Endothelial cell of umbilical vein (primary cell): ENCODE measurements around the gene GPX8. TPM values are rescaled to one million over a fixed set of nuclear protein-coding genes. Genes with fewer than 3 reads are reported as not detected.

Experiments
- BruUV-seq: library from RNA; stranded (reverse); fragments of 400-500 nt; replicated peaks from 2 replicates; lab custom pipeline; 2021; lab: Mats Ljungman, UMichigan
- CTCF ChIA-PET: fragments of 300-600, 350-600 bp; sonication (Branson Sonifier 250); formaldehyde crosslinking; loops from one replicate; lab custom pipeline; 2021; ENCODE audit warnings: antibody characterized with exemption, inconsistent platforms; lab: Charles Lee
- POLR2A ChIA-PET: fragments of 300-600, 350-600 bp; sonication (Branson Sonifier 250); formaldehyde crosslinking; loops from one replicate; lab custom pipeline; 2021; ENCODE audit warnings: antibody characterized with exemption, inconsistent platforms; lab: Charles Lee
- DNase-seq: peaks from one replicate; pipeline ENCODE4 v3.0.0-alpha.2; 2011; ENCODE audit warnings: low read depth, low spot score
- FAIRE-seq: peaks from 2 replicates; lab custom pipeline; 2011; peaks lifted over from hg19 to GRCh38; lab: Jason Lieb, UNC
- H2AFZ ChIP-seq: 2 replicates; pipeline ENCODE4 v1.6.0; 2012; ENCODE audit warnings: low read depth, low read length, control low read depth, inconsistent platforms
- H3K27ac ChIP-seq: 2 replicates; pipeline ENCODE4 v1.5.1; 2011; ENCODE audit warnings: low read depth, mild to moderate bottlenecking, control low read depth, low read length, moderate library complexity; ENCODE audit not compliant: insufficient read depth
- H3K27me3 ChIP-seq, 2 experiments: 2 replicates each; pipeline versions ENCODE4 v1.6.0 to v1.6.1; 2011; ENCODE audit warnings: low read length in 2 of 2, mixed read lengths in 1 of 2; ENCODE audit not compliant: control insufficient read depth in 2 of 2, insufficient read depth in 2 of 2
- H3K36me3 ChIP-seq, 2 experiments: 2 replicates in 1 of 2; 3 replicates in 1 of 2; pipeline ENCODE4 v1.5.1; 2011; ENCODE audit warnings: low read length in 2 of 2, mild to moderate bottlenecking in 1 of 2, moderate library complexity in 1 of 2; ENCODE audit not compliant: control insufficient read depth in 2 of 2, insufficient read depth in 2 of 2; ENCODE audit errors: extremely low read depth in 1 of 2
- H3K4me1 ChIP-seq: 3 replicates; pipeline ENCODE4 v1.5.1; 2011; ENCODE audit warnings: mild to moderate bottlenecking, low read length; ENCODE audit not compliant: control insufficient read depth, insufficient read depth; ENCODE audit errors: extremely low read depth
- H3K4me2 ChIP-seq: 2 replicates; pipeline ENCODE4 v1.6.1; 2011; ENCODE audit warnings: low read length, control low read depth, mixed read lengths; ENCODE audit not compliant: insufficient read depth
- H3K4me3 ChIP-seq, 3 experiments: fragments of 200-600 bp in 1 of 3; sonication (generic), shearing (Covaris generic) in 1 of 3; replicated peaks in 1 of 3; 2 replicates each; pipeline ENCODE4 v1.5.1; 2011 to 2016; ENCODE audit warnings: control low read depth in 3 of 3, low read length in 3 of 3, mild to moderate bottlenecking in 2 of 3, inconsistent platforms in 1 of 3, low read depth in 1 of 3, moderate library complexity in 1 of 3; ENCODE audit not compliant: insufficient read depth in 1 of 3
- H3K79me2 ChIP-seq: 2 replicates; pipeline ENCODE4 v1.6.0; 2012; ENCODE audit warnings: low read length, inconsistent platforms; ENCODE audit not compliant: control insufficient read depth, insufficient read depth
- H3K9ac ChIP-seq: replicated peaks from 2 replicates; pipeline ENCODE3; 2011; ENCODE audit warnings: low read length, control low read depth; ENCODE audit not compliant: insufficient read depth; ENCODE audit errors: extremely low read depth
- H3K9me1 ChIP-seq: replicated peaks from 3 replicates; pipeline ENCODE4 v1.6.0; 2011; ENCODE audit warnings: mild to moderate bottlenecking, low read length; ENCODE audit not compliant: control insufficient read depth, insufficient read depth; ENCODE audit errors: extremely low read depth
- H3K9me3 ChIP-seq: replicated peaks from 2 replicates; pipeline ENCODE4 v1.5.1; 2012; ENCODE audit warnings: low read length, inconsistent platforms; ENCODE audit not compliant: control insufficient read depth, insufficient read depth
- H4K20me1 ChIP-seq: replicated peaks from 2 replicates; pipeline ENCODE3; 2011; ENCODE audit warnings: mild to moderate bottlenecking, low read length; ENCODE audit not compliant: control insufficient read depth, insufficient read depth; ENCODE audit errors: extremely low read depth
- CTCF ChIP-seq, 2 donors: IDR thresholded peaks; 1 replicate in 1 of 2; 2 replicates in 1 of 2; pipeline ENCODE4 v1.5.1; 2011; ENCODE audit warnings: low read length in 2 of 2, mild to moderate bottlenecking in 2 of 2, moderate library complexity in 2 of 2, control low read depth in 1 of 2, inconsistent platforms in 1 of 2, low read depth in 1 of 2; ENCODE audit not compliant: insufficient read depth in 1 of 2; ENCODE audit errors: extremely low read depth in 1 of 2
- EZH2 ChIP-seq: IDR thresholded peaks from 2 replicates; pipeline ENCODE4 v1.6.1; 2012; ENCODE audit warnings: borderline replicate concordance, low read depth, mild to moderate bottlenecking, moderate library complexity, low read length, inconsistent platforms; ENCODE audit not compliant: severe bottlenecking
- FOS ChIP-seq: IDR thresholded peaks from 2 replicates; pipeline ENCODE4 v1.6.1; 2011; ENCODE audit warnings: mild to moderate bottlenecking, low read length, moderate library complexity, borderline replicate concordance; ENCODE audit not compliant: insufficient read depth
- GATA2 ChIP-seq: IDR thresholded peaks from 2 replicates; pipeline ENCODE4 v1.7.0; 2011; ENCODE audit warnings: low read depth, mild to moderate bottlenecking, moderate library complexity, mixed read lengths, low read length; ENCODE audit not compliant: insufficient read length, insufficient read depth
- JUN ChIP-seq: IDR thresholded peaks from 2 replicates; pipeline ENCODE4 v1.6.1; 2011; ENCODE audit warnings: borderline replicate concordance, low read depth; ENCODE audit not compliant: insufficient read length, insufficient read depth
- MAX ChIP-seq: IDR thresholded peaks from 2 replicates; pipeline ENCODE4 v1.6.1; 2011; ENCODE audit not compliant: insufficient read depth, insufficient read length
- MYC ChIP-seq: IDR thresholded peaks from one replicate; pipeline ENCODE4 v1.6.1; 2011; ENCODE audit warnings: mild to moderate bottlenecking, low read depth, low read length
- POLR2A ChIP-seq: IDR thresholded peaks from 2 replicates; pipeline ENCODE4 v1.6.1; 2012; ENCODE audit warnings: low read depth, mild to moderate bottlenecking, control low read depth, low read length
- POLR2AphosphoS5 ChIP-seq: IDR thresholded peaks from 2 replicates; pipeline ENCODE4 v1.6.1; 2012; ENCODE audit warnings: low read depth, mild to moderate bottlenecking, control low read depth, low read length, moderate library complexity; ENCODE audit not compliant: insufficient read depth
- dilution Hi-C: fragments of 300-500 bp; cut with MboI; formaldehyde crosslinking; loops from one replicate; pipeline ENCODE4 v1.15.0; 2019; ENCODE audit warnings: low sequenced_read_pairs; ENCODE audit not compliant: extremely low pct_ligation_motif_present
- intact Hi-C: fragments of 100-400 bp; cut with micrococcal nuclease; formaldehyde crosslinking; loops from one replicate; pipeline ENCODE4 v1.10.0; 2022
- polyA plus RNA-seq, 4 experiments: library from polyadenylated mRNA; depleted of rRNA in 3 of 4; stranded (reverse) in 3 of 4; unstranded in 1 of 4; fragments of >200 nt; gene quantifications; 2 replicates each; pipeline versions ENCODE4 v1.2.1 to v1.2.3, GENCODE V29; 2011 to 2012; ENCODE audit warnings: missing spikeins in 1 of 4
- total RNA-seq: library from RNA; stranded (reverse); gene quantifications from 2 replicates; pipeline ENCODE4 v1.2.3, GENCODE V29; 2021

Gene GPX8
- total and polyA plus RNA-seq, 2 donors (not counting 3 experiments of a cell fraction or from before 2014, with no cell fraction given), result 60.1 to 147 TPM

- Histone ChIP-seq H3K27me3 (no peaks in the 10 kb centered on the region), H3K9me1 (no peaks in the 10 kb centered on the region), H3K4me2 (no peak overlapping the region), H3K27ac (no peak overlapping the region), H3K36me3 (no peaks in the 10 kb centered on the region), H3K4me1 (no peaks in the 10 kb centered on the region), H2AFZ (no peak overlapping the region), H3K79me2 (no peaks in the 10 kb centered on the region), H3K4me3 (no peak overlapping the region), H3K9me3 (no peaks in the 10 kb centered on the region), H4K20me1 (no peaks in the 10 kb centered on the region), H3K9ac (no peak overlapping the region)
- DNase-seq (no peak), FAIRE-seq (no peak)
- no TSS peak for BruUV-seq
- intact Hi-C loops, result no loop called here
- ChIA-PET CTCF (no interaction called here), POLR2A (no interaction called here)
- dilution Hi-C loops, result loop anchor here (25.0 kb wide), 1 partner anchor 149 kb away; the partner anchor contains the start of gene ESM1
- TF ChIP-seq JUN (no peak), POLR2A (no peak), POLR2AphosphoS5 (no peak), FOS (no peak), EZH2 (no peak), MYC (no peak), GATA2 (no peak), MAX (no peak), CTCF (IDR thresholded peaks at IDR 0.05; ENCODE audit: extremely low read depth in 1 of 2, insufficient read depth in 1 of 2, low read depth in 1 of 2, low read length in 2 of 2) (no peak)
These were observed 23.4 kb upstream of the GPX8 start for GRCh38 chr5:55136521-55136920.
